B cell (primary cell): ENCODE results near the gene RNF112. TPM values are rescaled to one million over a fixed set of nuclear protein-coding genes. Genes with fewer than 3 reads are reported as not detected.

ENCODE experiments used
- ATAC-seq: fragments of 200-7000 bp; cut with Tn5 transposase; one replicate; pipeline ENCODE4 v1.10.0; 2021; ENCODE audit warnings: low read depth, mild to moderate bottlenecking, moderate number of reproducible peaks, moderate library complexity
- CTCF ChIA-PET: fragments of 350-600 bp; sonication (Branson Sonifier 250); formaldehyde crosslinking; loops from one replicate; lab custom pipeline; 2021; ENCODE audit warnings: antibody characterized with exemption, inconsistent platforms; lab: Charles Lee
- POLR2A ChIA-PET: fragments of 350-600 bp; sonication (Branson Sonifier 250); formaldehyde crosslinking; loops from one replicate; lab custom pipeline; 2021; ENCODE audit warnings: antibody characterized with exemption; lab: Charles Lee
- DNase-seq: peaks from one replicate; pipeline ENCODE4 v3.0.0; 2013
- H2AFZ ChIP-seq: 2 replicates; pipeline ENCODE4 v1.6.1; 2012; ENCODE audit warnings: mild to moderate bottlenecking, low read depth, low read length; ENCODE audit not compliant: insufficient read depth, poor library complexity, severe bottlenecking
- H3K27ac ChIP-seq, 2 donors: 1 replicate in 1 of 2; 2 replicates in 1 of 2; pipeline ENCODE4 v1.5.1; 2012 to 2013; ENCODE audit warnings: low read length in 2 of 2, mild to moderate bottlenecking in 2 of 2, moderate library complexity in 1 of 2
- H3K27me3 ChIP-seq, 4 experiments: fragments of 200-600 bp in 1 of 4; sonication (generic) in 1 of 4; replicated peaks in 1 of 4; 1 replicate in 2 of 4; 2 replicates in 2 of 4; pipeline versions ENCODE4 v1.6.1 to v1.7.0; 2013 to 2016; ENCODE audit warnings: low read length in 3 of 4, mild to moderate bottlenecking in 2 of 4, mixed read lengths in 1 of 4, moderate library complexity in 1 of 4; ENCODE audit not compliant: insufficient read depth in 4 of 4, control insufficient read depth in 3 of 4; ENCODE audit errors: control extremely low read depth in 1 of 4
- H3K36me3 ChIP-seq, 2 experiments: replicated peaks in 1 of 2; 1 replicate in 1 of 2; 2 replicates in 1 of 2; pipeline versions ENCODE4 v1.6.1 to v1.7.1; 2013; ENCODE audit warnings: low read length in 1 of 2; ENCODE audit not compliant: insufficient read depth in 2 of 2, control insufficient read depth in 1 of 2; ENCODE audit errors: control extremely low read depth in 1 of 2, extremely low read depth in 1 of 2
- H3K4me1 ChIP-seq, 2 donors: fragments of 200-600 bp in 1 of 2; sonication (generic) in 1 of 2; 1 replicate in 1 of 2; 2 replicates in 1 of 2; pipeline versions ENCODE4 v1.5.1 to v1.6.1; 2013 to 2017; ENCODE audit warnings: low read length in 2 of 2; ENCODE audit not compliant: control insufficient read depth in 2 of 2, insufficient read depth in 2 of 2
- H3K4me2 ChIP-seq: replicated peaks from 2 replicates; pipeline ENCODE3; 2012; ENCODE audit warnings: mild to moderate bottlenecking, low read depth, low read length; ENCODE audit not compliant: poor library complexity, severe bottlenecking
- H3K4me3 ChIP-seq, 5 experiments: fragments of 200-600 bp in 1 of 5; sonication (generic) in 1 of 5; 1 replicate in 3 of 5; 2 replicates in 2 of 5; pipeline versions ENCODE4 v1.5.1 to v1.7.0; 2011 to 2016; ENCODE audit warnings: low read length in 4 of 5, mild to moderate bottlenecking in 4 of 5, low read depth in 2 of 5, control low read depth in 1 of 5, moderate library complexity in 1 of 5; ENCODE audit not compliant: insufficient read depth in 1 of 5; ENCODE audit errors: control extremely low read depth in 1 of 5, extremely low read depth in 1 of 5
- H3K79me2 ChIP-seq: fragments of 200-600 bp; sonication (generic); one replicate; pipeline ENCODE4 v1.6.0; 2016; ENCODE audit warnings: low read length; ENCODE audit not compliant: control insufficient read depth, insufficient read depth
- H3K9ac ChIP-seq: fragments of 200-600 bp; sonication (generic); 2 replicates; pipeline ENCODE4 v1.6.1; 2017; ENCODE audit warnings: mild to moderate bottlenecking, low read length, moderate library complexity
- H3K9me3 ChIP-seq, 3 donors: one replicate each; pipeline versions ENCODE4 v1.6.1 to v1.7.1; 2013; ENCODE audit warnings: low read length in 2 of 3; ENCODE audit not compliant: control insufficient read depth in 2 of 3, insufficient read depth in 1 of 3; ENCODE audit errors: control extremely low read depth in 1 of 3
- H4K20me1 ChIP-seq: 2 replicates; pipeline ENCODE4 v1.6.0; 2012; ENCODE audit warnings: mild to moderate bottlenecking, low read length; ENCODE audit not compliant: insufficient read depth, control insufficient read depth, poor library complexity, severe bottlenecking
- H3K27ac Mint-ChIP-seq: one replicate; pipeline ENCODE4 v1.8.0; 2021; ENCODE audit warnings: mixed read lengths
- H3K27me3 Mint-ChIP-seq: one replicate; pipeline ENCODE4 v1.8.0; 2021; ENCODE audit warnings: mixed read lengths
- H3K4me1 Mint-ChIP-seq: one replicate; pipeline ENCODE4 v1.8.0; 2021; ENCODE audit warnings: mixed read lengths
- H3K4me3 Mint-ChIP-seq: one replicate; pipeline ENCODE4 v1.8.0; 2021; ENCODE audit warnings: mixed read lengths
- H3K9me3 Mint-ChIP-seq: one replicate; pipeline ENCODE4 v1.8.0; 2022; ENCODE audit warnings: mixed read lengths; ENCODE audit not compliant: insufficient read depth
- EZH2 ChIP-seq: IDR thresholded peaks from 2 replicates; pipeline ENCODE4 v1.6.1; 2012; ENCODE audit warnings: borderline replicate concordance, low read depth, mild to moderate bottlenecking, moderate library complexity, low read length; ENCODE audit not compliant: insufficient read depth, poor library complexity, severe bottlenecking
- WGBS: methylation state at CpG from one replicate; pipeline ENCODE4 v1.1.5; 2013; ENCODE audit warnings: missing lambda C conversion rate; ENCODE audit not compliant: insufficient coverage; 5-methylcytosine and 5-hydroxymethylcytosine counted together
- intact Hi-C: fragments of 100-400 bp; cut with micrococcal nuclease; formaldehyde crosslinking; loops from one replicate; pipeline ENCODE4 v1.10.0; 2022
- polyA plus RNA-seq: library from polyadenylated mRNA; depleted of rRNA; stranded (reverse); fragments of >200 nt; gene quantifications from 2 replicates; pipeline ENCODE4 v1.2.3, GENCODE V29; 2012
- total RNA-seq, 2 donors: library from RNA; stranded (reverse); fragments of 120-200 nt in 1 of 2; gene quantifications; 1 replicate in 1 of 2; 2 replicates in 1 of 2; pipeline versions ENCODE4 v1.2.3 to v1.2.4, GENCODE V29; 2013 to 2022
- TF ChIP-seq, protein P1 (sequence below): fragments of 200-600 bp; IDR thresholded peaks from one replicate; pipeline ENCODE4 v1.8.0; 2022; ENCODE audit warnings: antibody characterized with exemption, mild to moderate bottlenecking

Gene RNF112
- total and polyA plus RNA-seq, 2 donors (not counting 1 experiment from before 2014, with no cell fraction given): 0.30 to 0.62 TPM

DNA sequence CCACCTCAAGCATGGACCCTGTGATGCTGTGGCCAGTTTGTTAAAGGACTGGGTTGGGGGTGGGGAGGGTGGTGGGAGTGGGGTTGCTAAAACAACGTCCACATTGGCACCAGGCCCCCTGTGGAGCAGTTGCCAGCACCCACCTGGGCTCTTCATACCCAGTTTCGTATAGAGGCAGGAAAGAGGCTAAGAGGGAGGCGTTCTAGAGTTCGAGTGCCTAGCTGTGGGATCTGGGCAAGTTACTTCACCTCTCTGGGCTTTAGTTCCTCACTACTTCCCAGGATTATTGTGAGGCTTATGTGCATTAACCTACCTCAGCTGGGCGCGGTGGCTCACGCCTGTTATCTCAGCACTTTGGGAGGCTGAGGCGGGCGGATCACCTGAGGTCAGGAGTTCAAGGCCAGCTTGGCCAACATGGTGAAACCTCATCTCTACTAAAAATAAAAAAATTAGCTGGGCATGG lies 25.5 kb upstream of the RNF112 start:
- Histone ChIP-seq H3K27ac (no peak overlapping the region), H4K20me1 (peaks cover 12% of the 10 kb centered on the region), H2AFZ (no peak overlapping the region), H3K4me2 (no peak overlapping the region), H3K4me3 (no peak overlapping the region), H3K79me2 (no peaks in the 10 kb centered on the region), H3K9ac (no peak overlapping the region), H3K27me3 (peaks cover 0 to 20% (median 0%) of the 10 kb centered on the region in 4 experiments), H3K9me3 (no peaks in the 10 kb centered on the region), H3K4me1 (no peaks in the 10 kb centered on the region), H3K36me3 (peaks cover 0 to 37% of the 10 kb centered on the region in 2 experiments)
- Mint-ChIP-seq H3K9me3 (no peaks in the 10 kb centered on the region), H3K4me3 (no peak overlapping the region), H3K27ac (no peak overlapping the region), H3K4me1 (no peaks in the 10 kb centered on the region), H3K27me3 (peaks cover 21% of the 10 kb centered on the region)
- POLR2A ChIA-PET: no interaction called here
- intact Hi-C loops: no loop called here
- CTCF ChIA-PET: interaction anchor here (1.2 kb wide), 1 partner anchor 23 kb away, joined by 5 read pairs; the partner anchor contains the start of gene B9D1
- ATAC-seq: no peak
- TF ChIP-seq EZH2: no peak
- TF ChIP-seq, protein P1, sequence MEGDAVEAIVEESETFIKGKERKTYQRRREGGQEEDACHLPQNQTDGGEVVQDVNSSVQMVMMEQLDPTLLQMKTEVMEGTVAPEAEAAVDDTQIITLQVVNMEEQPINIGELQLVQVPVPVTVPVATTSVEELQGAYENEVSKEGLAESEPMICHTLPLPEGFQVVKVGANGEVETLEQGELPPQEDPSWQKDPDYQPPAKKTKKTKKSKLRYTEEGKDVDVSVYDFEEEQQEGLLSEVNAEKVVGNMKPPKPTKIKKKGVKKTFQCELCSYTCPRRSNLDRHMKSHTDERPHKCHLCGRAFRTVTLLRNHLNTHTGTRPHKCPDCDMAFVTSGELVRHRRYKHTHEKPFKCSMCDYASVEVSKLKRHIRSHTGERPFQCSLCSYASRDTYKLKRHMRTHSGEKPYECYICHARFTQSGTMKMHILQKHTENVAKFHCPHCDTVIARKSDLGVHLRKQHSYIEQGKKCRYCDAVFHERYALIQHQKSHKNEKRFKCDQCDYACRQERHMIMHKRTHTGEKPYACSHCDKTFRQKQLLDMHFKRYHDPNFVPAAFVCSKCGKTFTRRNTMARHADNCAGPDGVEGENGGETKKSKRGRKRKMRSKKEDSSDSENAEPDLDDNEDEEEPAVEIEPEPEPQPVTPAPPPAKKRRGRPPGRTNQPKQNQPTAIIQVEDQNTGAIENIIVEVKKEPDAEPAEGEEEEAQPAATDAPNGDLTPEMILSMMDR: no peak
- no peak for DNase-seq
- WGBS: 94% methylated on average over 8 of the region's 9 CpGs

DNA sequence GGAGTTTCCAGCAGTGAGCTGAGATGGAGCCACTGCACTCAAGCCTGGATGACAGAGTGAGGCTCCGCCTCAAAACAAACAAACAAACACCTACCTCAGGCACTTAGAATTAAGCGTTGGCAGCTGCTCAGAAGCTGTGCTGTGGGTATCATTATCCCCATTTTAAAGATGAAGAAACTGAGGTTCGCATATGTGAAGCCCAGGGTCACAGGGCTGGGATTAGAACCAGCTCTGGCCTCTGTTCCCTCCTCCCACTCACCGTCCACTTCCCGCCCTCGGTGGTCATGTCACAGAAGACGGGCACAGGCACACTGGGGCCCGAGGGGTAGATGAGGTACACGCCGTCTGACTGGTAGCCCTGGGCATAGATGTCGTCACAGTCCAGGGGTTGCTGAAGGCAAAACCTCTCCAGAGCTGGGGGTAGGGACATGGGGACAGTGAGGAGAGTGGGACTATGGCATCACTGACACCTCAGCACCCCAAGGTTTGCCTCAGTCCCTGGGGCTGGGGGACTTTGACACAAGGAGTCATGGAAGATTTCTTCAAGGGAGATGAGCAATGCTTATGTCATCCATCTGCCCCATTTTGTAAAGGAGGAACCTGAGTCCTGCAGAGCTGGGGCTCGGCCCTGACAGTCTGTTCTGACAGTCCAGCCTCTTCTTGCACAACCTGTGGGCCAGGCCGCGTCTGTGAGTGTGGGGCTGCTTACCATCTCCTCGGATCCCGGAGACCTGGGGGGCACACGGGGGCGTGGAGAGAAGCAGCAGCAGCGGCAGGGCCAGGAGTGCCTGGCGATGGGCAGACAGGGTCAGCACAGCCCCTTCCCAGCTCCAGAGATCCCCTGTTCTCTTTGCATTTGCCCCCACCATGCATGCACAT lies 24.7 kb upstream of the RNF112 start:
- H3K27ac ChIP-seq: no peak overlapping the region
- no peak overlapping the region for H3K4me3 Mint-ChIP-seq
- H3K36me3 ChIP-seq: peaks cover 0 to 29% of the 10 kb centered on the region in 2 experiments
- peaks cover 12% of the 10 kb centered on the region for H4K20me1 ChIP-seq
- H3K9ac ChIP-seq: no peak overlapping the region
- WGBS: 55% methylated on average over 15 of the region's 20 CpGs
- peaks cover 21% of the 10 kb centered on the region for H3K27me3 Mint-ChIP-seq
- no peak for TF ChIP-seq EZH2
- TF ChIP-seq, protein P1: no peak
- no peak overlapping the region for H3K4me3 ChIP-seq
- intact Hi-C loops: no loop called here
- ChIA-PET CTCF (no interaction called here), POLR2A (no interaction called here)
- no peaks in the 10 kb centered on the region for H3K4me1 Mint-ChIP-seq
- DNase-seq (no peak), ATAC-seq (no peak)
- H3K4me1 ChIP-seq: no peaks in the 10 kb centered on the region
- no peak overlapping the region for H2AFZ ChIP-seq
- no peaks in the 10 kb centered on the region for H3K9me3 Mint-ChIP-seq
- H3K27me3 ChIP-seq: peaks cover 0 to 20% (median 0%) of the 10 kb centered on the region in 4 experiments
- H3K79me2 ChIP-seq: no peaks in the 10 kb centered on the region
- H3K27ac Mint-ChIP-seq: no peak overlapping the region
- H3K4me2 ChIP-seq: no peak overlapping the region
- H3K9me3 ChIP-seq: no peaks in the 10 kb centered on the region
